Putamen (tissue), 1 donor: ENCODE results near the gene CCDC3.
"Not testable (repeated sequence)": the region's sequence is repeated elsewhere in the genome, so short reads cannot be mapped to it uniquely, and the experiment has no call there.

Experiments
- DNase-seq: peaks from one replicate; pipeline ENCODE4 v3.0.0-alpha.2; 2016; ENCODE audit warnings: low spot score

Gene CCDC3

DNA sequence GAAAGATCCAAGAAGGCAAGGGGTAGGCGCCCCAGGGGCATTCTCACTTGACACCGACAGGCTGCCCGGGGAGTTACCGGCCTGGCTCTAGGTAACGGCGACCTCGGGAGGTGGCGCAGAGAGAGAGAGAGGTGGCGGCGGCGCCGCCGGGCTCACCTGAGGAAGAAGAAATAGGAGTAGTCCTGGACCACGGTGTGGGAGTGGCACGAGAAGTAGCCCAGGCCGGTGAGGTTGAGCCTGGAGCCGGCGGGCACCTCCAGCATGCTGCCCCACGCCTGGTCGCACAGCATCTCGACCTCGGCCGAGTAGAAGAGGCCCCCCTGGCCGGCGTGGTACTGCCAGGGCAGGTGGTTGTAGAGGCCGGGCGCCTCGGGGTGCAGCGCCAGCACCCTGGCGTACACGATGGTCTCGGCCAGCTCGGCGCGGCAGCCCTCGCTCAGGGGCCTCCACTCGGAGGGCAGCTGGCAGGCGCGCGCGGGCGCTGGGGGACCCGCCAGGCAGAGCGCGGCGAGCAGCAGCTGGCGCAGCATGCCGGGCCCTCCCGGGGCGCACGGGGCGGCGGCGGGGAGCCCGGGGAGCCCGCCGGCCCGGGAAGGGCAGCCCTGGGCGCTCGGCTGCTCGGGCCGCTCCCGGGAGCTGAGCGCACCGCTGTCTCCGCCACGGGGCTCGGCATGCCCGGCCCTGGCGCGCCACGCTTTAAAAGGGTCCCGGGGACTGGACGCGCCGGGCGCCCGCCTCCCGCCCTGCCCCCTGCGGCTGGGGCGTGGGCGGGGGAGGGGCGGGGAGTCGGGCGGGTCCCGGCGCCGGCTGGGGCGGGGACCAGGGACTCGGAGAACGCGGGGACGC, at the start of gene CCDC3:
CCDC3 (minus strand) TSS at position 673 of the 846 bp plus-strand sequence; CDS start at position 530, 143 bp downstream.
- no peak for DNase-seq

GRCh38 chr10:13051126-13051694, 49.7 kb upstream of the CCDC3 start:
- no peak for DNase-seq

- DNase-seq: peak; percentile 50
These were observed 48.4 kb upstream of the CCDC3 start for GRCh38 chr10:13049774-13050420.

DNA sequence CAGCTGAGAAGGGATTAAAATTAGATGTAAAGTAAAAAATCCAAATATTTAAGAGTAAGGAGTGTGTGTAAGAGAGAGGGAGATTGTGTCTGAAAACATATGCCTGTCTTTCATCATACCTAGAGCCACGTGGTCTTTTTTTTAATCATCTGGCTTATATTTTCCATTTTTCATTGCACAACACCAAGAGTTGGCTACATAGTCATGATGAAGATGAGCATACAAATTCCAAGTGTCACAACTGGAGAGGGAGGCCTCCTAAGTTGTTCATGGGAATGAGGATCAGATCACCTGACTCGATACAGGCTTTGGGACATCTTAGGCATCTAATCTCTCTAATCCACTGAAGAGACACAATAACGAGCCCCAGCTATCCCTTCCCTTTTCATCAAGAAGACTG, 47.2 kb upstream of the CCDC3 start:
- DNase-seq: no peak

- peak; percentile 63 for DNase-seq
These were observed 46.2 kb upstream of the CCDC3 start for GRCh38 chr10:13047529-13048206.

GRCh38 chr10:13046851-13047528, 45.5 kb upstream of the CCDC3 start:
- DNase-seq: peak; percentile 49

GRCh38 chr10:13043520-13043919, 42.0 kb upstream of the CCDC3 start:
- no peak for DNase-seq

- DNase-seq: no peak
These were observed 38.2 kb upstream of the CCDC3 start for GRCh38 chr10:13039761-13040160.

DNA sequence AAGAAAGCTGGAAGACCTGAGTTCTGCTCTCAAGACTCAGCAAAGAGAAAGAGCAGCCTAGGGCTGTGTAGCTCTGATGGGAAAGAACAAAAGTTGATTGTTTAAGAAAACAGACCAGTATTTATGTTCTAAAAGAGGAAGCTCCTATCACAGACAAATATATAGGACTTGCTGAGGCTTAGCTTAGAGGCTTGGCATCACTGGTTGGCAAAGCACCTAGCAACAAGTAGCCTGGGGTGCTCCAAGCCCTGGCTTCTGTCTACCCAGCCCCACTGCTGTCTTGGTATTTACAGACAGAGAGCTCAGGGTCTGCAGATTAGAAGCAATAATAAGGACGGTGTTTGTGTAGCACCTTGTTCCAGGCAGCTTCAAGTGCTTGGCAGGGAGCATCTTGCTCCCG, 36.9 kb upstream of the CCDC3 start:
- DNase-seq: no peak

GRCh38 chr10:13037832-13038231, 36.3 kb upstream of the CCDC3 start:
- DNase-seq: no peak

DNA sequence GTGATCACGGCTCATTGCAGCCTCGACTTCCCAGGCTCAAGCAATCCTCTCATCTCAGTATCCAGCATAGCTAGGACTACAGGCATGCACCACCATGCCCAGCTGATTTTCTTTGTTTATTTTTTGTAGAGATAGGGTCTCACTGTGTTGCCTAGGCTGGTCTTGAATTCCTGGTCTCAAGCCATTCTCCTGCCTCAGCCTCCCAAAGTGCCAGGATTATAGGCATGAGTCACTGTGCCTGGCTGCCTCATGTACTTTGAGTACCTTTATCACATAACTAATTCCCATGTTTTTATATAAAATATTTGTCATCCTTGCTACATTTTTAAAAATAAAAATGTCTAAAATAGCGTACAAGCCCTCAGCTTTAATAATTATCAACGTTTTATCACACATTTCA, 35.3 kb upstream of the CCDC3 start:
- DNase-seq: no peak

DNA sequence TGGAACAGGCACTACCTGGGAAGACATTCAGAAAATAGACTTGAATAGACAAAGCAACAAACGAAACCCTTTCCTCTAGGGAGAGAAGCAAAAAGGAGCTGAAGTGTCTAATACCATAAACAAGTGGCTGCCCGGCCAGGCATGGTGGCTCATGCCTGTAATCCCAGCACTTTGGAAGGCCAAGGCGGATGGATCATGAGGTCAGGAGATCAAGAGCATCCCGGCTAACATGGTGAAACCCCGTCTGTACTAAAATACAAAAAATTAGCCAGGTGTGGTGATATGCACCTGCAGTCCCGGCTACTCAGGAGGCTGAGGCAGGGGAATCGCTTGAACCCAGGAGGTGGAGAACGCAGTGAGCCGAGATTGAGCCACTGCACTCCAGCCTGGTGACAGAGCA, 34.2 kb upstream of the CCDC3 start:
- DNase-seq: not testable (repeated sequence)

DNA sequence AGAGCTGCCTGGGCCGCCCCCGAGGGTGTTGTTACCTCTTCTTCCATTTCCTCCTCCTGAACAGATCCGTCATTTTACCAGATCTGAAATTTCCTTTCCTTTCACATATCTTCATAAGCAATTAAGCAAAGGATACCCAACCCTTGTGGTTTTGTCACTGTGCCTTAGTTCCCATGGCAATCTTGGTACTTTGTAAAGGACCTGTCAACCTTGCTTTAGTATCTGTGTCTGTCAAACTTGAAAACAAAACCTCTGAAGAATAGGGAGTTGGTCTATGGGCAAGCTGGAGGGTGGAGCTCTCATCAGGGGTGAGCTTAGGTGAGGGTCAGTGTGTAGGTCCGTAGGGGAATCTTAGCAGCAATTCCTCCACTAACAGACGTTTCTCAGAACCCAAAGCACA, 25.4 kb upstream of the CCDC3 start:
- no peak for DNase-seq

DNA sequence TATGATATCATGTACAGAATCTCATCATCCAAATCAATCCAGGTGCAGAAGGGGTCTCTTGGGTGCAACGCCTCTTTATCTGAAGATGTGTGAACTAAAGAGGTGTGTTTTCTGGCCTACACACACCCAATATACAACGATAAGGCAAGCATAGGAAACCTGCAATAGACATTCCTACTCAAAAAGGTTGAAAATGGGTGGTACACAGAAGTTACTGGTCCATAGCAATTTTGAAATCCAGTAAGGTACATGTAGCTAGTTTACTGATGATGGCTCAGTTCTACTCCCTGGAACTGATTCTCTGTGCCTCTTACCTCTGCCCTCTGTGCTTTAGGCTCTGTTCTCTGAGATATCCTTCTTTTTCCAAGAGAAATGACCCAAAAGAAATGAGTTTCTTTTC, 22.2 kb upstream of the CCDC3 start:
- DNase-seq: no peak

DNA sequence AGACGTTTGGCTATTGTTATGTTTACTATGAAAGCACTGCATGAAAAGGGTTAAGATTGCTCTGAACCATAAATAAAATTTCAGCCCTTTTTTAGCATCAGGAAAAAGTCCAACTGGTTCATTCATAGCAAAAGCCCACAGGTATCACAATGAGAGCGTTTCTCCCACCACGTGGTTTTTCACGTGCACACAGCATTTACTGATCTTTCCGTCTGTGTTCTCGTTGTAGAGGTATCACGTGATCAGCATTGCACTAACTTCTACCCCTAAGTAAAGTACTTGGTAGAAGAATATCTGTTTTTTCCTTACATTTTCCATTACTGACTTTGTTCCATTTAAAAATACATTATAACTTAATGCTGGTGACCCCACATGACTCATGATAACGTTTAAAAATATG, 17.8 kb upstream of the CCDC3 start:
- no peak for DNase-seq

DNA sequence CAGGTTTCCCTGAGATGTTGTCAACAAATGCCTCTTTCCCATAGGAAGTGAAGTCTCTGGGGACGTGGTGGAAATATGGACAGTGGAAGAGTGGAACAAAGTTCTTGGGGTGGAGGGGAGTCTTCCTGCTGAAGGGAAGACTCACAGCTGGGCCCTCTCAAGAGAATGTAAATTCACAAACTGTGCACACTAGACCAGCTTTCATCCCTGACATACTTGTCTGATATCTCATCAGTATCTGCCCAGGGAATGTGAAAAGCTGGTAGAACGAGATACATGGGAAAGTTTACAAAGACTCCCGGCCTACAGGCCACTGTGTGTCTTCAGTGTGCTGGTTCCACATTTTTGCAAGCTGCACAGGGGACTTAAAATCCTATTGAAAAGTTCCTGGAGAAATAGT, 16.7 kb upstream of the CCDC3 start:
- DNase-seq: no peak

DNA sequence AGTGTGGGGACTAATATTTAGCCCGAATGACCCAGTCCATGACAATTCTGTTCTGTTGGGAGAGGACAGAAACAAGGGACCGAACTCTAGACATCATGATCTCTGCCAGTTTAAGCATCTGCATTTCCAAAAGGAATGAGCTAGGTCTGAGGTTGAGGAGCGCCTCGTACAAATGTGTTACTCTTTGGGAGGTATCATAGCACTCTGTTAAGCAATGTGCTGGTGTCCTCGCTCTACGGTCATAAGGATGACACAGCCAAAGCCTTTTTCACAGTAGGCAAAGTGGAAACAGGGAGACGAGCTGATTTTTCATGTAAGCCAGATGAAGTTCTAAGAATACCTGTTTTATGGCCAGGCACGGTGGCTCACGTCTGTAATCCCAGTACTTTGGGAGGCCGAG, 15.4 kb upstream of the CCDC3 start:
- DNase-seq: no peak

DNA sequence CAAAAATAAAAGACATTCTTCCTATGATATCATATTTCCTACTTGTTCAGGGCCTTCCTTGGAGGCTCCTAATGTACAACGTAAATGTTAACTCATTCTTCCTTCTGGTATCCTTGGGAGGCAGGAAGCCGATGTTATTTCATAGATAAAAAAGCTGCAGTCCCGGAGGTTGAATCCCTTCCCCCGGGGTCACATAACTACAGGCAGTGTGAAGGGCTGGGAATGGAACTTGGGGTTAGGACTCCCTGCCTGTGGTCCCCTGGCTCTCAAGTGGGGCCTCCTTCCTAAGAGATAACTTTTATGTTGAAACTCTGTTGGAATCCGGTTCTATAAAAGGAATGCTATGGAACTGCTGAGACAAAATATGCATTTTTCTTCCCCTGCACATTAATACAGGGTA, 14.9 kb upstream of the CCDC3 start:
- no peak for DNase-seq

DNA sequence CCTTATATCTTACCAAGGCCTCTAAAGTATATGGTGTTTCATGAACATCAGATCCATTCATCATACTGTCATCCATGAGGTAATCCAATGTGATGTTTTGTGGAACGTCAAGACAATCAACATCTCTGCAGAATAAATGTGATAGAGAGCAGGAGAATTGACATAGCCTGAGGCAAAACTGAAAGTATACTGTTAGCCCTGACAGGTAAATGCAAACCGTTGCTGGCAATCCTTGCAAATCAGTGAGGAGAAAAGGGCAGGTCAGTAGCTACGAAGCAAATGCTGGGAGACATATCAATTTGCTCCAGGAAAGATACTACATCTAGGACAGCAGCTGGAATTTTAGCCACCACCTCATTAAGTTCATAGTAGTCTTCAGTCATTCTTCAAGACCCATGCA, 4.5 kb upstream of the CCDC3 start:
- no peak for DNase-seq

DNA sequence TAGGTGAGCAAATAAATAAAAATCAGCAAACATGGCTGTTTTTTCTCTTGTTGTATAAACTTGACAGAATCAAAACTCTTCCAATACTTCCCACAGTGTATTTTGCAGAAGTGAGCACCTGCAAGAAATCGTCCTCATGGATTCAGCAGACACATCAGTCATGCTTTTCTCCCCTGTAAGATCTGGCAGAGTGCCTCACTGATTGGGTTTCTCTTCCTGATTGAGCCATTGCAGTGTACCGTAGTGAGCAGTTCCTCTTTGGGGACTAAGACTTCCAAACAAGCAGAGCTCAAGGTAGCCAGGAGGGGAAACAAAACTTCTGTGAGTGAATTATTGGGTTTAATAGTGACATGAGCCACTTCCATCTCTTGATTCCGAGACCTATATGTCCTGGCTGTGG, 2.2 kb upstream of the CCDC3 start:
- DNase-seq: no peak

GRCh38 chr10:13003004-13003403, 1.5 kb upstream of the CCDC3 start:
- no peak for DNase-seq

DNA sequence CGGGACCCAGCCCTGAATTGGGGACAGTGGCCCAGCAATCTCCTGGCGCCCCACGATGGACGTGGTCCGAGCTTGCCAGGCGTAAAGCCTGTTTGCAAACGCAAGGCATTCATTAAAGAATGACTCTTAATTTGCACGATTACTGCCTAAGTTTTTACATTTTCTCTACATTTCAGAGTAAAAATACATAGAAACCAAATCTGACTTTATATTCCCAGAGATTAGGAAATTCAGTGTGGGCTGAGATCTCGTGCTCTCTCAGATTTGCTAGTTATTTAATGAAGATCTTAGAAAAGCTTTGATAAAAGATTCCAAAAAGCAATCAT, 337 bp upstream of the CCDC3 start:
- DNase-seq: no peak
